HL-60 (cell line): ENCODE results near the gene TMEM60.

ENCODE experiments used
- DNase-seq, 2 experiments: peaks; one replicate each; pipeline ENCODE4 v3.0.0-alpha.2; 2010 to 2020; ENCODE audit warnings: low read depth in 1 of 2, low spot score in 1 of 2
- H3K27ac ChIP-seq: fragments of 250-450 bp; sonication (Bioruptor Pico); replicated peaks from 2 replicates; pipeline ENCODE4 v1.5.1; 2020; ENCODE audit warnings: mild to moderate bottlenecking, moderate library complexity
- H3K27me3 ChIP-seq: fragments of 250-450 bp; sonication (Bioruptor Pico); 2 replicates; pipeline ENCODE4 v1.5.1; 2021; ENCODE audit warnings: mild to moderate bottlenecking, moderate library complexity; ENCODE audit not compliant: insufficient read depth, poor library complexity, severe bottlenecking
- H3K4me3 ChIP-seq: replicated peaks from 2 replicates; pipeline ENCODE4 v1.5.1; 2011; ENCODE audit warnings: mild to moderate bottlenecking, control low read depth, low read length; ENCODE audit not compliant: insufficient read depth
- GABPA ChIP-seq: IDR thresholded peaks from 2 replicates; pipeline ENCODE4 v1.6.1; 2012; ENCODE audit warnings: low read depth
- POLR2AphosphoS5 ChIP-seq: IDR thresholded peaks from 2 replicates; pipeline ENCODE4 v1.6.1; 2012; ENCODE audit warnings: low read depth
- SPI1 ChIP-seq: IDR thresholded peaks from 2 replicates; pipeline ENCODE4 v1.6.1; 2012; ENCODE audit warnings: low read depth, mild to moderate bottlenecking, borderline replicate concordance
- long read RNA-seq: library from polyadenylated mRNA; unstranded; transcript quantifications from one replicate; pipeline ENCODE4 v2.0.0, GENCODE V29; 2020
- TF ChIP-seq, protein P1 (sequence below): IDR thresholded peaks from one replicate; pipeline ENCODE4 v1.5.1; 2011; ENCODE audit warnings: low read length, control low read depth, inconsistent platforms; ENCODE audit not compliant: insufficient read depth
- TF ChIP-seq, protein P2 (sequence below): IDR thresholded peaks from 2 replicates; pipeline ENCODE4 v1.6.1; 2012; ENCODE audit warnings: low read depth; ENCODE audit not compliant: insufficient replicate concordance

The TMEM60 gene, protein sequence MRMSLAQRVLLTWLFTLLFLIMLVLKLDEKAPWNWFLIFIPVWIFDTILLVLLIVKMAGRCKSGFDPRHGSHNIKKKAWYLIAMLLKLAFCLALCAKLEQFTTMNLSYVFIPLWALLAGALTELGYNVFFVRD
- long read RNA-seq, transcript TMEM60-201 (2 exons, 1,023 nt): major isoform, 20 of 21 reads
- long read RNA-seq, partial matches to known transcripts: 0 of 21 reads
- long read RNA-seq, other reads (novel, unspliced or antisense): 1 of 21 reads

DNA sequence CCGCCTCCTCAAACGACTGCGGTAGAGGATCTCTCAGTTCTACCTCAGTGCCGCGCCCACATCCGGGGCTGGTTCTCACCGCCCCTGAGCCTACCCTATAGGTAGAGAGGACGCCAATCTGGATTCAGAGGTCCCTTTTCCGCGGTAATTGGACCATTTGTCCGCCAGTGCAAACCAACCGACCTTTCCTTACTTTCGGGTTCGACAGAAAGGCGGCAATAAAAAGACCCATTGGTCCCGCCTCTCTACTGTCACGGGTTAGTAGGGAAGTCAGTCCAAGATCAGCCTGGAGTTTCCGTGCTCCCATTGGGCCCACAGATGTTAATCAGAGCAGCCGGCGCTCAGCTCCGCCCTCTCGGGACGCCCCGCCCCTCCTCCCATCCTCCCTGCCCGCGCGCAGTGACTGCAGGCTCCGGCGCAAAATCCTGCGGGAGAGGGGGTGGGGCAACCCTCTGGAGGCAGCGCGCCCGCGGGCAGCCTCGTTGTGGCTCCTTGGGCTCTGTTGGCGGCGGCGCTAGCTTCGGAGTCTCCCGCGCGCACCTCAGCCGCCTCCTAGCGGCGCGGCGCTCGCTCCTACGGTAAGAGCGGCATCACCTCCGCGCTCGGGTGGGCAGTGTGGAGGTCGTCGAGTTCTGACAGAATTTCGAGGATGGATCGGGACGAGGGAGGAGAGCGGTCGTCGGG, at the start of gene TMEM60, which contains the start of gene PHTF2:
TMEM60 (minus strand) TSS at position 41 of the 684 bp plus-strand sequence. CDS start 4,061 bp downstream, outside the sequence.
PHTF2 (plus strand) TSS at position 380 of the 684 bp plus-strand sequence.
- TF ChIP-seq GABPA (peak; percentile 81), SPI1 (no peak), POLR2AphosphoS5 (peak; percentile 66)
- TF ChIP-seq, protein P1, sequence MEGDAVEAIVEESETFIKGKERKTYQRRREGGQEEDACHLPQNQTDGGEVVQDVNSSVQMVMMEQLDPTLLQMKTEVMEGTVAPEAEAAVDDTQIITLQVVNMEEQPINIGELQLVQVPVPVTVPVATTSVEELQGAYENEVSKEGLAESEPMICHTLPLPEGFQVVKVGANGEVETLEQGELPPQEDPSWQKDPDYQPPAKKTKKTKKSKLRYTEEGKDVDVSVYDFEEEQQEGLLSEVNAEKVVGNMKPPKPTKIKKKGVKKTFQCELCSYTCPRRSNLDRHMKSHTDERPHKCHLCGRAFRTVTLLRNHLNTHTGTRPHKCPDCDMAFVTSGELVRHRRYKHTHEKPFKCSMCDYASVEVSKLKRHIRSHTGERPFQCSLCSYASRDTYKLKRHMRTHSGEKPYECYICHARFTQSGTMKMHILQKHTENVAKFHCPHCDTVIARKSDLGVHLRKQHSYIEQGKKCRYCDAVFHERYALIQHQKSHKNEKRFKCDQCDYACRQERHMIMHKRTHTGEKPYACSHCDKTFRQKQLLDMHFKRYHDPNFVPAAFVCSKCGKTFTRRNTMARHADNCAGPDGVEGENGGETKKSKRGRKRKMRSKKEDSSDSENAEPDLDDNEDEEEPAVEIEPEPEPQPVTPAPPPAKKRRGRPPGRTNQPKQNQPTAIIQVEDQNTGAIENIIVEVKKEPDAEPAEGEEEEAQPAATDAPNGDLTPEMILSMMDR: no peak
- TF ChIP-seq, protein P2, sequence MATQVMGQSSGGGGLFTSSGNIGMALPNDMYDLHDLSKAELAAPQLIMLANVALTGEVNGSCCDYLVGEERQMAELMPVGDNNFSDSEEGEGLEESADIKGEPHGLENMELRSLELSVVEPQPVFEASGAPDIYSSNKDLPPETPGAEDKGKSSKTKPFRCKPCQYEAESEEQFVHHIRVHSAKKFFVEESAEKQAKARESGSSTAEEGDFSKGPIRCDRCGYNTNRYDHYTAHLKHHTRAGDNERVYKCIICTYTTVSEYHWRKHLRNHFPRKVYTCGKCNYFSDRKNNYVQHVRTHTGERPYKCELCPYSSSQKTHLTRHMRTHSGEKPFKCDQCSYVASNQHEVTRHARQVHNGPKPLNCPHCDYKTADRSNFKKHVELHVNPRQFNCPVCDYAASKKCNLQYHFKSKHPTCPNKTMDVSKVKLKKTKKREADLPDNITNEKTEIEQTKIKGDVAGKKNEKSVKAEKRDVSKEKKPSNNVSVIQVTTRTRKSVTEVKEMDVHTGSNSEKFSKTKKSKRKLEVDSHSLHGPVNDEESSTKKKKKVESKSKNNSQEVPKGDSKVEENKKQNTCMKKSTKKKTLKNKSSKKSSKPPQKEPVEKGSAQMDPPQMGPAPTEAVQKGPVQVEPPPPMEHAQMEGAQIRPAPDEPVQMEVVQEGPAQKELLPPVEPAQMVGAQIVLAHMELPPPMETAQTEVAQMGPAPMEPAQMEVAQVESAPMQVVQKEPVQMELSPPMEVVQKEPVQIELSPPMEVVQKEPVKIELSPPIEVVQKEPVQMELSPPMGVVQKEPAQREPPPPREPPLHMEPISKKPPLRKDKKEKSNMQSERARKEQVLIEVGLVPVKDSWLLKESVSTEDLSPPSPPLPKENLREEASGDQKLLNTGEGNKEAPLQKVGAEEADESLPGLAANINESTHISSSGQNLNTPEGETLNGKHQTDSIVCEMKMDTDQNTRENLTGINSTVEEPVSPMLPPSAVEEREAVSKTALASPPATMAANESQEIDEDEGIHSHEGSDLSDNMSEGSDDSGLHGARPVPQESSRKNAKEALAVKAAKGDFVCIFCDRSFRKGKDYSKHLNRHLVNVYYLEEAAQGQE: no peak
- DNase-seq: peak; percentile 97 to 99
- Histone ChIP-seq H3K27ac (peak within 1 kb of the TSS; percentile 80), H3K27me3 (no peaks in the 10 kb centered on the region), H3K4me3 (peak within 1 kb of the TSS; percentile 99)

DNA sequence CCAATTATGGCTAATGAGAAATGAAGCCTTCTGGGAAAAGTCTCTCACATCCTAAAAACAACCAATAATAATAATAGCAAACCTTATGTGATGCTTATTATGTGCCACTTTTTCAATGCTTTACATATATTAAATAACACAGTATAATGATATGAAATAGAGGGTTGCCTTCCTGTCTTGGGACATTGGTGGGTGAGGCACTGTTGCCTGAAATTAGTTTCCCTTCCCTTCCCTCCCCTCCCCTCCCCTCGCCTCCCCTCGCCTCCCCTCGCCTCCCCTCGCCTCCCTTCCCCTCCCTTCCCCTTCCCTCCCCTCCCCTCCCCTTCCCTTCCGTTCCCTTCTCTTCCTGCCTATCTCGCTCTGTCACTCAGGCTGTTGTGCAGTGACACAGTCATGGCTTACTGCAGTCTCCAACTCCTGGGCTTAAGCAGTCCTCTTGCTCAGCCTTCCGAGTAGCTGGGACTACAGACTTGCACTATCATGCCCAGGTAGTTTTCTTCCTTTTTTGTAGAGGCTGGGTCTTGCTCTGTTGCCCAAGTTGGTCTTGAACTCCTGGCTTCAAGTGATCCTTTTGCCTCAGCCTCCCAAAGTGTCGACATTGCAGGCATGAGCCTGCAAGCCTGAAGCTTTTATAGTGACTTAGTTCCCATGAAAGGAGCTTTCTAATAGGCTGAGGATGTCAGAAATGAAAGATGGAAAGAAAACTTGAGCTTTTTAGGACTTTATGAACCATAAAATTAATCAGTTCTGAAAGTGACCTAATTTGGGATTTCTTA, 48.3 kb upstream of the TMEM60 start:
- no peaks in the 10 kb centered on the region for H3K27me3 ChIP-seq
- no peak overlapping the region for H3K27ac ChIP-seq
- no peak overlapping the region for H3K4me3 ChIP-seq
- no peak for DNase-seq
- TF ChIP-seq, protein P1: no peak
- no peak for TF ChIP-seq SPI1
- no peak for TF ChIP-seq GABPA
- TF ChIP-seq POLR2AphosphoS5: no peak
- TF ChIP-seq, protein P2: no peak

DNA sequence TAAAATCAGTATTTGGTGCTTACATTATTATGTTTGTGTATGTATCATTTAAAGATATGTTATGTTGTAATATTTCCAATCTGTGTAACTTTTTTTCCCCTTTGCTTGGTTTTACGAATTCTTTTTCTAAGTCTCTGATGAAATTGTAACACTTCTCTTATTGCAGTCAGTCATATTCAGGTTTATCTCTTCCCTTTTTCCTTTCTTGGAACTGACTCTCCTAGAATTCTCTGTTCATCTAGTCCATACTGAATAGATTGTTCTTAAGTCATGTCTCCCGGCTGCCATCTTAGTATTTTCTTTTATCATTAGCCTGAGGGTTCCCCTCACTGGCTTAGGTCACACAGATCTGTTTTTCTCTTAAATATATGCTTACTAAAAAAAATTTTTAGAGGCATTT, 45.0 kb upstream of the TMEM60 start:
- Histone ChIP-seq H3K4me3 (no peak overlapping the region), H3K27ac (no peak overlapping the region), H3K27me3 (no peaks in the 10 kb centered on the region)
- TF ChIP-seq SPI1 (no peak), POLR2AphosphoS5 (no peak), GABPA (no peak)
- TF ChIP-seq, protein P1: no peak
- TF ChIP-seq, protein P2: no peak
- DNase-seq: no peak
